SU-DHL-6 (cell line): Measurements from ENCODE around the gene IFNL1.
"Not testable (repeated sequence)": the region's sequence is repeated elsewhere in the genome, so short reads cannot be mapped to it uniquely, and the experiment has no call there.

ENCODE experiments used
- H2AFZ ChIP-seq: fragments of 200-600 bp; sonication (generic); 2 replicates; pipeline ENCODE4 v1.6.1; 2014; ENCODE audit warnings: low read depth, mild to moderate bottlenecking, moderate library complexity, mixed read lengths, antibody characterized with exemption, low read length; ENCODE audit not compliant: severe bottlenecking
- H3F3A ChIP-seq: fragments of 200-600 bp; shearing (Covaris generic); 2 replicates; pipeline ENCODE4 v1.6.0; 2016; ENCODE audit warnings: antibody characterized with exemption, mild to moderate bottlenecking; ENCODE audit not compliant: insufficient read depth
- H3K27ac ChIP-seq: fragments of 200-600 bp; sonication (generic); 2 replicates; pipeline ENCODE4 v1.5.1; 2016; ENCODE audit warnings: low read depth, mild to moderate bottlenecking, low read length, moderate library complexity, mixed read lengths
- H3K27me3 ChIP-seq: fragments of 200-600 bp; sonication (generic), shearing (Covaris generic); 2 replicates; pipeline ENCODE4 v1.6.0; 2014; ENCODE audit warnings: mild to moderate bottlenecking, low read length
- H3K36me3 ChIP-seq: fragments of 200-600 bp; sonication (generic); 2 replicates; pipeline ENCODE4 v1.6.1; 2014; ENCODE audit warnings: mild to moderate bottlenecking, low read length, mixed read lengths
- H3K4me2 ChIP-seq: fragments of 300-600, 200-600 bp; shearing (Covaris generic), sonication (generic); 2 replicates; pipeline ENCODE4 v1.6.0; 2014; ENCODE audit warnings: low read length, low read depth, mild to moderate bottlenecking; ENCODE audit not compliant: poor library complexity, severe bottlenecking
- H3K4me3 ChIP-seq: fragments of 200-600 bp; sonication (generic); 2 replicates; pipeline ENCODE4 v1.5.1; 2014; ENCODE audit warnings: antibody characterized with exemption, low read length, mild to moderate bottlenecking, mixed read lengths; ENCODE audit not compliant: insufficient read depth, poor library complexity, severe bottlenecking
- H3K79me2 ChIP-seq: fragments of 200-600 bp; sonication (generic); 2 replicates; pipeline ENCODE4 v1.6.1; 2014; ENCODE audit warnings: mild to moderate bottlenecking, low read length, moderate library complexity; ENCODE audit not compliant: insufficient read depth
- H3K9ac ChIP-seq: fragments of 200-600 bp; sonication (generic); 2 replicates; pipeline ENCODE4 v1.7.0; 2014; ENCODE audit warnings: mild to moderate bottlenecking, low read length
- H3K9me2 ChIP-seq: fragments of 200-600 bp; sonication (generic); replicated peaks from 2 replicates; pipeline ENCODE4 v1.6.1; 2014; ENCODE audit warnings: low read length; ENCODE audit not compliant: insufficient read depth
- H3K9me3 ChIP-seq: fragments of 200-600 bp; sonication (generic); 2 replicates; pipeline ENCODE4 v1.6.1; 2014; ENCODE audit warnings: low read length, mixed read lengths; ENCODE audit not compliant: insufficient read depth
- H4K20me1 ChIP-seq: fragments of 200-600 bp; sonication (generic); 2 replicates; pipeline ENCODE4 v1.6.1; 2014; ENCODE audit warnings: low read depth, mild to moderate bottlenecking, antibody characterized with exemption, low read length, moderate library complexity, mixed read lengths
- EZH2phosphoT487 ChIP-seq: fragments of 200-600 bp; sonication (generic), shearing (Covaris generic); conservative IDR thresholded peaks from 2 replicates; pipeline ENCODE4 v1.6.1; 2018; ENCODE audit warnings: mild to moderate bottlenecking, antibody characterized with exemption, low read length, moderate library complexity, mixed read lengths
- TF ChIP-seq, protein P1 (sequence below): fragments of 200-600 bp; sonication (generic); IDR thresholded peaks from one replicate; pipeline ENCODE4 v1.5.1; 2017; ENCODE audit warnings: antibody characterized with exemption, mild to moderate bottlenecking, low read length, moderate library complexity; ENCODE audit not compliant: insufficient read depth, poor library complexity, severe bottlenecking

The IFNL1 gene

DNA sequence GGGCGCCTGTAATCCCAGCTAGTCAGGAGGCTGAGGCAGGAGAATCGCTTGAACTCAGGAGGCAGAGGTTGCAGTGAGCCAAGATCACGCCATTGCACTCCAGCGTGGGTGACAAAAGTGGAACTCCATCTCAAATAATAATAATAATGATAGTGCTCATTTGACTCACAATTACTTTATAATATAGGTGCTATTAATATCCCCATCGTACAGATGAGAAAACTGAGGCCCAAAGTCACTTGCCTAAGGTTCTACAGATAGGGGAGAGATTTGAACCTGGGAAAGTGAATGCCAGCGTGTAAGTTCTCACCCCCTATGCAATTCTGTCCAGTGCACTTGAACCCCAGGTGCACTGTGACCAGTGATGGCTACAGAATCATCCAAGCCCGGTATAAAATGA lies 33.7 kb downstream of the IFNL1 start:
- Histone ChIP-seq H3F3A (no peaks in the 10 kb centered on the region), H3K27ac (no peak overlapping the region), H3K9me2 (no peaks in the 10 kb centered on the region), H3K36me3 (no peaks in the 10 kb centered on the region), H3K79me2 (no peaks in the 10 kb centered on the region), H3K4me2 (no peak overlapping the region), H3K9ac (no peak overlapping the region), H2AFZ (no peak overlapping the region), H4K20me1 (no peaks in the 10 kb centered on the region), H3K27me3 (no peaks in the 10 kb centered on the region), H3K9me3 (no peaks in the 10 kb centered on the region), H3K4me3 (no peak overlapping the region)
- TF ChIP-seq, protein P1, sequence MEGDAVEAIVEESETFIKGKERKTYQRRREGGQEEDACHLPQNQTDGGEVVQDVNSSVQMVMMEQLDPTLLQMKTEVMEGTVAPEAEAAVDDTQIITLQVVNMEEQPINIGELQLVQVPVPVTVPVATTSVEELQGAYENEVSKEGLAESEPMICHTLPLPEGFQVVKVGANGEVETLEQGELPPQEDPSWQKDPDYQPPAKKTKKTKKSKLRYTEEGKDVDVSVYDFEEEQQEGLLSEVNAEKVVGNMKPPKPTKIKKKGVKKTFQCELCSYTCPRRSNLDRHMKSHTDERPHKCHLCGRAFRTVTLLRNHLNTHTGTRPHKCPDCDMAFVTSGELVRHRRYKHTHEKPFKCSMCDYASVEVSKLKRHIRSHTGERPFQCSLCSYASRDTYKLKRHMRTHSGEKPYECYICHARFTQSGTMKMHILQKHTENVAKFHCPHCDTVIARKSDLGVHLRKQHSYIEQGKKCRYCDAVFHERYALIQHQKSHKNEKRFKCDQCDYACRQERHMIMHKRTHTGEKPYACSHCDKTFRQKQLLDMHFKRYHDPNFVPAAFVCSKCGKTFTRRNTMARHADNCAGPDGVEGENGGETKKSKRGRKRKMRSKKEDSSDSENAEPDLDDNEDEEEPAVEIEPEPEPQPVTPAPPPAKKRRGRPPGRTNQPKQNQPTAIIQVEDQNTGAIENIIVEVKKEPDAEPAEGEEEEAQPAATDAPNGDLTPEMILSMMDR = no peak
- TF ChIP-seq EZH2phosphoT487 = no peak

DNA sequence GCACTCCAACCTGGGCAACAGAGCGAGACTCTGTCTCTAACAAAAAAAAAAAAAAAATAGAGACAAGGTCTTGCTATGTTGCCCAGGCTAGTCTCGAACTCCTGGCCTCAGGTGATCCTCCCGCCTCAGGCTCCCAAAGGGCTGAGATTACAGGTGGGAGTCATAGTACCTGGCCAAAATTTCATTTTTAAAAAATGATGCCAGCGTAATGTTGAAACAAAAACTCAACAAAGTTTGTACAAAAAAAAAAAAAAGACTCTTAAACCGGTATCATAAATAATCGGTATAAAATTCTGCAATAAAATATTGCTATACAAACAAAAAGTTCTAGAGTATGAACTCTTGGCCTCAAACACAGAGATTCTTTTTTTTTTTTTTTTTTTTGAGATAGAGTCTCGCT lies 36.1 kb downstream of the IFNL1 start:
- H4K20me1 ChIP-seq = no peaks in the 10 kb centered on the region
- no peak overlapping the region for H3K4me2 ChIP-seq
- no peak overlapping the region for H3K9ac ChIP-seq
- H3K36me3 ChIP-seq = no peaks in the 10 kb centered on the region
- H2AFZ ChIP-seq = no peak overlapping the region
- TF ChIP-seq, protein P1 = no peak
- TF ChIP-seq EZH2phosphoT487 = no peak
- H3K9me3 ChIP-seq = no peaks in the 10 kb centered on the region
- H3F3A ChIP-seq = 0 out of 2 replicates have a peak, but pooled peaks cover 3% of the 10 kb centered on the region
- no peak overlapping the region for H3K4me3 ChIP-seq
- H3K79me2 ChIP-seq = no peaks in the 10 kb centered on the region
- no peaks in the 10 kb centered on the region for H3K27me3 ChIP-seq
- H3K27ac ChIP-seq = no peak overlapping the region
- no peaks in the 10 kb centered on the region for H3K9me2 ChIP-seq

DNA sequence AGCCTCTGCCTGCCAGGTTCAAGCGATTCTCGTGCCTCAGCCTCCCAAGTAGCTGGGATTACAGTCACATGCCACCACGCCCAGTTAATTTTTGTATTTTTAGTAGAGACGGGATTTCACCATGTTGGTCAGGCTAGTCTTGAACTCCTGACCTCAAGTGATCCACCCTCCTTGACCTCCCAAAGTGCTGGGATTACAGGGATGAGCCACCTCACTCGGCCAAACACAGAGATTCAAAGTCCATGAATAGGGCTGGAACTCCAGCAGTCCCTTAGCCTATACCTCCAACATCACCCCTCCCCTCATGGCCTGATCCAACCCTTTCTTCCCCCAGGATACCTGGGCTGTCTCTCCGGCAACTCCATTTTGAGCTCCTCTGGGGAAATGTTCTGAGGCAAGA lies 36.5 kb downstream of the IFNL1 start:
- H3K9me3 ChIP-seq, H3K4me2 ChIP-seq, H4K20me1 ChIP-seq, H3K4me3 ChIP-seq, H3K79me2 ChIP-seq, H3K36me3 ChIP-seq, H3K9me2 ChIP-seq, H3K9ac ChIP-seq, H3K27me3 ChIP-seq, H3K27ac ChIP-seq, H3F3A ChIP-seq, H2AFZ ChIP-seq: not testable (repeated sequence)

DNA sequence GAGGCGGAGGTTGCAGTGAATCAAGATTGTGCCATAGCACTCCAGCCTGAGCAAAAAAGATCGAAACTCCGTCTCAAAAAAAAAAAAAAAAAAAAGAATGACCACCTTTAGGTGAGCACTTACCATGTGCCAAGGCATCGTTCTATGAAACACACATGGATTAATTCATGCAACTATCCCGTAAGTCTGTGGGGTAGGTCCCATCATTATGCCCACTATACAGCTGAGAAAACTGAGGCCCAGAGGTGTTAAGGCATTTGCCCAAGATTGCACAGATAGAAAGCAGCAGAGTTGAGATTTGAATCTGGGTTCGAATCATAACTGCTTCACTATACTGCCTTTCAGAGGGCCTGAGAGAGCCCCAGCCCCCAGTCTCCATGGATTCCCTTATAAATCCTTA lies 37.3 kb downstream of the IFNL1 start:
- Histone ChIP-seq H3K4me2 (no peak overlapping the region), H3K4me3 (no peak overlapping the region), H3K36me3 (no peaks in the 10 kb centered on the region), H2AFZ (no peak overlapping the region), H3K27me3 (no peaks in the 10 kb centered on the region), H3K79me2 (no peaks in the 10 kb centered on the region), H3K27ac (no peak overlapping the region), H3K9me2 (no peaks in the 10 kb centered on the region), H3K9ac (no peak overlapping the region), H3K9me3 (no peaks in the 10 kb centered on the region), H4K20me1 (no peaks in the 10 kb centered on the region), H3F3A (0 out of 2 replicates have a peak, but pooled peaks cover 9% of the 10 kb centered on the region)
- no peak for TF ChIP-seq EZH2phosphoT487
- TF ChIP-seq, protein P1 = no peak
